Stimulated activated CD8-positive, alpha-beta memory T cell treated with anti-CD3 and anti-CD28 coated beads, Interleukin-4, amount 100 ng/mL, for 24 hours (primary cell): ENCODE measurements around the gene PTPRN2.
"Not testable (repeated sequence)": the region's sequence is repeated elsewhere in the genome, so short reads cannot be mapped to it uniquely, and the experiment has no call there.

Experiments used
- DNase-seq: peaks from one replicate; pipeline ENCODE4 v3.0.0-alpha.2; 2020; ENCODE audit warnings: low read depth

Gene PTPRN2

GRCh38 chr7:157926107-157926506 is 661.5 kb downstream of the PTPRN2 start:
- no peak for DNase-seq

GRCh38 chr7:157925383-157925875 is 662.2 kb downstream of the PTPRN2 start:
- DNase-seq: no peak

DNA sequence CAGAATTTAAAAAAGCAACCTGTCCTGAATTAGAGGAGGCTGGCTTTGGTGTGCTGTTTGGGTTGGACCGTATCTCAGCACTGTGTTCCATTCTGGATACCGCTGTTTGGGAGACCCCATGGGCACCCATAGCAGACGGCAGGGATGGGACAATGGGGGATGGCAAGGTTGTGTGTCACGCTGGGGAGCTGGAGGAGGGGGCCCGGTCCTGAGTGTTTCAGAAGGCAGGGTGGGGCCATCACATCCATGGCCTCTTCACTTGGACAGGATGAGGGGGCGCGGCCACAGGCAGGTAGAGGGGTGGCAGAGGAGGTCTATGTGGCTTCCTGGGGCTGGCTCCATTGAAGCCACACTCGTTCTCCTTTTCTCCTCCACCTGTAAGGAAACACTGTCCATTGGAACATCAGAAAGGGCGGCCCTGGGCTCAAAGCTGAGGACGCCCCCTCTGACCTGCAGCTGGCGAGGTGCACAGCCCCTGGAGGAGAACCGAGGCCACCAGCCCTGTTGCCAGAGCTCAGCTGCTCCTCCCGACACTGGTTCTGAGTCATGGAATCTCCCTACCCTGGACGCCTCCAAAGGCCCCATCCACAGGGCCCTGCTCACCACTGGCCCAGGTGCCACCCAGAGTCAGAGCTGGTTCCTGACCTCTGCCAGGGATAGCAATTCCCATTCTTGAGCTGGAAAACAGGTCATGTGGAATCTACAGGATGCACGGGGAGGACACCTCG is 663.6 kb downstream of the PTPRN2 start:
- no peak for DNase-seq

GRCh38 chr7:157922576-157922975 is 665.0 kb downstream of the PTPRN2 start:
- no peak for DNase-seq

- no peak for DNase-seq
Observed at GRCh38 chr7:157918326-157919080, 669.1 kb downstream of the PTPRN2 start.

DNA sequence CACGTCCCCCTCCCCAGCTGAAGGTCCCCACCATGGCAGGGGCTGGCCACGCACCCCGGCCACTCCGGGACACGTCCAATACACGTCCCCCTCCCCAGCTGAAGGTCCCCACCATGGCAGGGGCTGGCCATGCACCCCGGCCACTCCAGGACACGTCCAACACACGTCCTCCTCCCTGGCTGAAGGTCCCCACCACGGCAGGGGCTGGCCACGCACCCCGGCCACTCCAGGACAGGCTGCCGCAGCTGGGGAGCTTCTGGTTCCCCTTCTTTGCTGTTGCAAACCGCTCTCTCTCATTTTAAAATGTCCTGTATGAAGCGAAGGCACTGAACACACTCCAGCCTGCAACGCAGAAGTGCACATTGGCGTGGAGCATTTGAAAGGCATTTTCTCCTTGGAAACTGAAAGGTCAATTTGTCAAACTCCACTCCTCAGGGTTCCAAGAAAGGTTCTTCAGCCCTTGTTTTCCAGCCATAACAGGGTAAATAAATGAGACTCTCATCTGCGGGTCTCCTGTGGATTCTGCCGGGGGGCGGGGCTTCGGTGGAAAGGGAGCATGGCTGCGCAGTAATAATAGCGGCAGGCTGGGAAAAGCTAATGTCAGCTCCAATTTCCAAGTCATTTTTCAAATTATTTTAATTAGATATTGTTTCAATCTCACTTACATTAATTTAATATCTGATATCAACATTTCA is 670.5 kb downstream of the PTPRN2 start:
- no peak for DNase-seq

GRCh38 chr7:157910446-157910845 is 677.2 kb downstream of the PTPRN2 start:
- DNase-seq: no peak

DNA sequence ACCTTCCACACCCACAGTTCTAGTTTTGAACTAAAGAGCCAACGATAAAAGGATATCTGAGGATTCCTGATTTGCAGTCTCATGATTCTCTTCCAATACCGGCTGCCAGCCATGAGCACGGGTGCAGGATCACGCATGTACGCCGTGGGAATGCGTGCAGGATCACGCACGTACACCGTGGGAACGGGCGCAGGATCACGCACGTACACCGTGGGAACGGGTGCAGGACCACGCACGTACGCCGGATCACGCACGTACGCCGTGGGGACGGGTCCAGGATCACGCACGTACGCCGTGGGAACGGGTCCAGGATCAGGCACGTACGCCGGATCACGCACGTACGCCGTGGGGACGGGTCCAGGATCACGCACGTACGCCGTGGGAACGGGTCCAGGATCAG is 677.6 kb downstream of the PTPRN2 start:
- not testable (repeated sequence) for DNase-seq

DNA sequence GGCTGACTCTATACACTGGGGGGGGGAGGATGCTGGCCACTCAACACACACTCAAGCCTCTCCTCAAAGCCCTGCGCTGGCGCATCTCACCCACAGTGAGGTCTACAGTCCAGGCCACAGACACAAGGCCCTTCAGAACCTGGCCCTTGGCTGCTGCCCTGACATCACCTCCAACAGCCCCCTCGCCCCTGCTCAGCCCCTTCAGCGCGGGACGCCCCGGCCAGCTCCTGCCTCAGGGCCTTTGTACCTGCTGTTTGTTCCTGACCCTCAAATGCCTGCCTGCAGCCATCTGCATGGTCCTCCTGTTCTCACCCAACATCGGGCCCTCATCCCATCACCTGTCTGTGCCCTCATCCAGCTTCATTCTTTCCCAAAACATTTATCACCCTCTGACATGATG is 678.3 kb downstream of the PTPRN2 start:
- no peak for DNase-seq

DNA sequence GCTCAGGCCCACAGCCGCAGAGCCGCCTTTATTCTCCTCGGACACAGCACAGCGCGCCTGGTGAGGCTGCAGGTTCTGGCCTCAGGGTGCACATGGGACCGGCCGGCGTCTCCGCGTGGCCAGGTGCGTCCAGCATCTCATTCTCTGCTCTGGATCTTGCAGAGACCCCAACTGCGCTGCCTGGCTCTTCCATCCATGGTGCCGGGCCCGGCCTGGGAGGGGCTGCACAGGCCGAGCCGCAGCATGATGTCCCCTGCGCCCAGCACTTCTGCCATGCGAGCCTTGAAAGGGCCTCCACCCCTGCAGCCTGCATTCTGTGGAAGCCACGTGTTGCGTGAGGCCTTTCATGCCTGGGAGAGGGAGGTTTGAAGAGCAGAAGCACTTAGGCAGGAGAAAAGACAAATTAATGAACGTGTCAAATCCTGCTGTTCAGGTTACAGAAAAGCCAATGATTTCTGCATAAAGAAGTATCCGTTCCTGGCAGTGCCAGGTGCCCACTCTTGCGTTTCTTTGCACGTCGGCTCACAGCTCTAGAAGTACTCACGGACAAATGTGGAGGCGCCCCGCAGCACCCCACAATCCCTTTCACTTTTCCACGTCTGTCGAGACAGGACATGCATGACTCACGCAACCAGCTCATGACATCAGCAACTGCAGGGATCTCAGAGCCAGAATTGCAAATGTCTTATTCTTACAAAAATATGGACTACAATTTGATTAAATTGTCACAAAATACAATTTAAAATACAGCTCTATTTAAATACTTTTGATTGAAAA is 679.4 kb downstream of the PTPRN2 start:
- DNase-seq: no peak

DNA sequence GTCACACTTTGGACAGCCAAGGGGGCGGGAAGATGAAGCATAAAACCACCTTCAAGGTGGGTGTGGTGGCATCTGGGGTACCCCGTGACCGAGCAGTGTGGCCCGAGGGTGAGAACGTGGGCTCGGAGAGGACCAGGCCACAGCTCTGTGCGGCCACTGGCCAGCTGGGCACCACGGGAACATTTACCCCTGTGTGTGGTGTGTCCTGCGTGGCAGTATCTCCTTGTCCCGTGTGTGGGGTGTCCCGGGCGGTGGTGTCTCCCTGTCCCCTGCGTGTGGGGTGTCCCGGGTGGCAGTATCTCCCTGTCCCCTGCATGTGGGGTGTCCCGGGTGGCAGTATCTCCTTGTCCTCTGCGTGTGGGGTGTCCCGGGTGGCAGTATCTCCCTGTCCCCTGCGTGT is 680.5 kb downstream of the PTPRN2 start:
- DNase-seq: no peak

DNA sequence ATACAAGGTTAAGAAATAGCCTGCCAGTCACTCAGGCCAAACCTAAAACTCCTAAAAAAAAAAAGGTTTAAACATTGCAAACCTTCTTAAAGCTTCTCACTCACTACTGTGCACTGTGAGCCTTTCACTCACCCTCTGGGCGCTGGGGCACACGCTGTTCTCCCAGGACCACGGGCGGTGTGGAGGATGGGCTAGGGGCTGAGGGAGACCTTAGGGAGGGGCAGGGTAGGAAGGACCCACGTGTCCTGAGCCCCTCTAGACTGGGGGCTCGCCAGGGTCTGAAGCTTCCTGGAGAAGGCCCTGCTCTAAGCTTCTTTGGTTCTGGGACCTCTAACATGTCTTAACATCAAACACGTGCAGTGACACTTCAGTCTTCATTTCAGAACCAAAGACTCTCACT is 681.0 kb downstream of the PTPRN2 start:
- DNase-seq: no peak

GRCh38 chr7:157905651-157906461 is 681.8 kb downstream of the PTPRN2 start:
- DNase-seq: no peak

GRCh38 chr7:157904866-157905570 is 682.6 kb downstream of the PTPRN2 start:
- DNase-seq: no peak

DNA sequence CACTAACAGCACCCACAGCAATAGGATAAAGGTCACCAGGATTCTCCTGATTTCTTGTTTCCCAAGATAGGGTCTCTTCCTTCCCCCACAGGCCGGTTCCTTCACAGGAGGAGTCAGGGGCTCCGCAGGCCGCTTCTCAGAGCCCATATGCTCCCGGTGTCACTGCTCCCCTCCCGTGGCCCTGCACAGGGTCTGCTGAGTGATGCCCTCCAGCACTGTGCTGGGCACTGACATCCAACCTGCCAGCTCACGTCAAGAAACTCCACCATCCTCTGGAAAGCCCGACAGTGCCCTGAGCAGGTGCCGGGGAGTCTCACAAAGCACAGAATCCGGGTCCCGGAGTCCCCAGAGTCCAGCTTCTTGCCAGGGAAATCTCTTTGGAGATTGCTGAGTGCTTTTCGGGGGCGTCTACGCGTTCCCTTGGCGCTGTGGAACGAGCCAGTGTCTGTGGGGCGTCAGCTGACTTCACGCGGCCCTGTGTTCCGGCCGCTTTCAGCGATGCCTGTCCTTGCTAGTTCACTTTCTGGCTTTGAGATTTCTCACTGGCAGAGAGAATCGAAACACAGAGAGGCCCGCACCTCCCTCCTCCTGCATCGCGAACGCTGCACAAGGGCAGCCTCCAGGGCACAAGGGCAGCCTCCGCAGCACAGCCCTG is 683.3 kb downstream of the PTPRN2 start:
- no peak for DNase-seq

- no peak for DNase-seq
Observed at GRCh38 chr7:157903710-157904109, 683.9 kb downstream of the PTPRN2 start.

GRCh38 chr7:157903296-157903695 is 684.3 kb downstream of the PTPRN2 start:
- no peak for DNase-seq

GRCh38 chr7:157901816-157902610 is 685.6 kb downstream of the PTPRN2 start:
- not testable (repeated sequence) for DNase-seq

- DNase-seq: no peak
Observed at GRCh38 chr7:157901166-157901565, 686.5 kb downstream of the PTPRN2 start.
